ENCODE results near the gene ANTXRL. TPM values are rescaled to one million over a fixed set of nuclear protein-coding genes. Genes with fewer than 3 reads are reported as not detected.

The ANTXRL gene
- total and polyA plus RNA-seq, 2 of the 8 experiments (the other 6 are each of a cell fraction or from before 2014, with no cell fraction given) = not detected

DNA sequence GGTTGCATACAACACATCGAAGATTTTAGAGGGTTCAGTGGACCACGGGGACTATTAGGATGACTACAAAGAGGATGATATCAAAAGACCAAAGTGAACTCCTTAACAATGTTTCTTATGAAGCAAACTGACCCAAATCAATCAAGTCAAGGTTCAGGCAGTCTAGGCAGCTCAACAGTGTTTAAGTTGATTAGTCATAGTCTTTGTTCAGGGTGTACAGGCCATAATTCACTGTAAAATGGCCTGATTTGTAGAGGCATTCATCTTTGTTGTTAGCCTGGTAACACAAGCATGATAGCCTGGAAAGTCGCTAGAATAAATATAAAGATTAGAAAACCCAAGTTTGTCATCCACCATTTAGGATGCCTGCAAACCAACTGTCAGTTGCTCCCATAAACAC, 32.6 kb downstream of the ANTXRL start (continued):
- TF ChIP-seq, protein P1, sequence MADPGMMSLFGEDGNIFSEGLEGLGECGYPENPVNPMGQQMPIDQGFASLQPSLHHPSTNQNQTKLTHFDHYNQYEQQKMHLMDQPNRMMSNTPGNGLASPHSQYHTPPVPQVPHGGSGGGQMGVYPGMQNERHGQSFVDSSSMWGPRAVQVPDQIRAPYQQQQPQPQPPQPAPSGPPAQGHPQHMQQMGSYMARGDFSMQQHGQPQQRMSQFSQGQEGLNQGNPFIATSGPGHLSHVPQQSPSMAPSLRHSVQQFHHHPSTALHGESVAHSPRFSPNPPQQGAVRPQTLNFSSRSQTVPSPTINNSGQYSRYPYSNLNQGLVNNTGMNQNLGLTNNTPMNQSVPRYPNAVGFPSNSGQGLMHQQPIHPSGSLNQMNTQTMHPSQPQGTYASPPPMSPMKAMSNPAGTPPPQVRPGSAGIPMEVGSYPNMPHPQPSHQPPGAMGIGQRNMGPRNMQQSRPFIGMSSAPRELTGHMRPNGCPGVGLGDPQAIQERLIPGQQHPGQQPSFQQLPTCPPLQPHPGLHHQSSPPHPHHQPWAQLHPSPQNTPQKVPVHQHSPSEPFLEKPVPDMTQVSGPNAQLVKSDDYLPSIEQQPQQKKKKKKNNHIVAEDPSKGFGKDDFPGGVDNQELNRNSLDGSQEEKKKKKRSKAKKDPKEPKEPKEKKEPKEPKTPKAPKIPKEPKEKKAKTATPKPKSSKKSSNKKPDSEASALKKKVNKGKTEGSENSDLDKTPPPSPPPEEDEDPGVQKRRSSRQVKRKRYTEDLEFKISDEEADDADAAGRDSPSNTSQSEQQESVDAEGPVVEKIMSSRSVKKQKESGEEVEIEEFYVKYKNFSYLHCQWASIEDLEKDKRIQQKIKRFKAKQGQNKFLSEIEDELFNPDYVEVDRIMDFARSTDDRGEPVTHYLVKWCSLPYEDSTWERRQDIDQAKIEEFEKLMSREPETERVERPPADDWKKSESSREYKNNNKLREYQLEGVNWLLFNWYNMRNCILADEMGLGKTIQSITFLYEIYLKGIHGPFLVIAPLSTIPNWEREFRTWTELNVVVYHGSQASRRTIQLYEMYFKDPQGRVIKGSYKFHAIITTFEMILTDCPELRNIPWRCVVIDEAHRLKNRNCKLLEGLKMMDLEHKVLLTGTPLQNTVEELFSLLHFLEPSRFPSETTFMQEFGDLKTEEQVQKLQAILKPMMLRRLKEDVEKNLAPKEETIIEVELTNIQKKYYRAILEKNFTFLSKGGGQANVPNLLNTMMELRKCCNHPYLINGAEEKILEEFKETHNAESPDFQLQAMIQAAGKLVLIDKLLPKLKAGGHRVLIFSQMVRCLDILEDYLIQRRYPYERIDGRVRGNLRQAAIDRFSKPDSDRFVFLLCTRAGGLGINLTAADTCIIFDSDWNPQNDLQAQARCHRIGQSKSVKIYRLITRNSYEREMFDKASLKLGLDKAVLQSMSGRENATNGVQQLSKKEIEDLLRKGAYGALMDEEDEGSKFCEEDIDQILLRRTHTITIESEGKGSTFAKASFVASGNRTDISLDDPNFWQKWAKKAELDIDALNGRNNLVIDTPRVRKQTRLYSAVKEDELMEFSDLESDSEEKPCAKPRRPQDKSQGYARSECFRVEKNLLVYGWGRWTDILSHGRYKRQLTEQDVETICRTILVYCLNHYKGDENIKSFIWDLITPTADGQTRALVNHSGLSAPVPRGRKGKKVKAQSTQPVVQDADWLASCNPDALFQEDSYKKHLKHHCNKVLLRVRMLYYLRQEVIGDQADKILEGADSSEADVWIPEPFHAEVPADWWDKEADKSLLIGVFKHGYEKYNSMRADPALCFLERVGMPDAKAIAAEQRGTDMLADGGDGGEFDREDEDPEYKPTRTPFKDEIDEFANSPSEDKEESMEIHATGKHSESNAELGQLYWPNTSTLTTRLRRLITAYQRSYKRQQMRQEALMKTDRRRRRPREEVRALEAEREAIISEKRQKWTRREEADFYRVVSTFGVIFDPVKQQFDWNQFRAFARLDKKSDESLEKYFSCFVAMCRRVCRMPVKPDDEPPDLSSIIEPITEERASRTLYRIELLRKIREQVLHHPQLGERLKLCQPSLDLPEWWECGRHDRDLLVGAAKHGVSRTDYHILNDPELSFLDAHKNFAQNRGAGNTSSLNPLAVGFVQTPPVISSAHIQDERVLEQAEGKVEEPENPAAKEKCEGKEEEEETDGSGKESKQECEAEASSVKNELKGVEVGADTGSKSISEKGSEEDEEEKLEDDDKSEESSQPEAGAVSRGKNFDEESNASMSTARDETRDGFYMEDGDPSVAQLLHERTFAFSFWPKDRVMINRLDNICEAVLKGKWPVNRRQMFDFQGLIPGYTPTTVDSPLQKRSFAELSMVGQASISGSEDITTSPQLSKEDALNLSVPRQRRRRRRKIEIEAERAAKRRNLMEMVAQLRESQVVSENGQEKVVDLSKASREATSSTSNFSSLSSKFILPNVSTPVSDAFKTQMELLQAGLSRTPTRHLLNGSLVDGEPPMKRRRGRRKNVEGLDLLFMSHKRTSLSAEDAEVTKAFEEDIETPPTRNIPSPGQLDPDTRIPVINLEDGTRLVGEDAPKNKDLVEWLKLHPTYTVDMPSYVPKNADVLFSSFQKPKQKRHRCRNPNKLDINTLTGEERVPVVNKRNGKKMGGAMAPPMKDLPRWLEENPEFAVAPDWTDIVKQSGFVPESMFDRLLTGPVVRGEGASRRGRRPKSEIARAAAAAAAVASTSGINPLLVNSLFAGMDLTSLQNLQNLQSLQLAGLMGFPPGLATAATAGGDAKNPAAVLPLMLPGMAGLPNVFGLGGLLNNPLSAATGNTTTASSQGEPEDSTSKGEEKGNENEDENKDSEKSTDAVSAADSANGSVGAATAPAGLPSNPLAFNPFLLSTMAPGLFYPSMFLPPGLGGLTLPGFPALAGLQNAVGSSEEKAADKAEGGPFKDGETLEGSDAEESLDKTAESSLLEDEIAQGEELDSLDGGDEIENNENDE (IDR thresholded peaks at IDR 0.05; ENCODE audit: insufficient replicate concordance, low read length) = no peak
- no peak for TF ChIP-seq BRCA1 (IDR thresholded peaks at IDR 0.05; ENCODE audit: low read depth, low read length)

Measured in H1 (cell line).